Activated T-helper 1 cell treated with anti-CD3 and anti-CD28 coated beads, Interleukin-2, amount 50 U/mL, for 16 hours (primary cell): ENCODE data around the gene RGS6.

Source experiments
- DNase-seq, 2 donors: peaks; one replicate each; pipeline ENCODE4 v3.0.0-alpha.2; 2020; ENCODE audit warnings: low read depth in 1 of 2, low spot score in 1 of 2

Gene RGS6

GRCh38 chr14:71943695-71944018 is 11.4 kb downstream of the RGS6 start:
- no peak for DNase-seq

GRCh38 chr14:71947947-71948500 is 15.8 kb downstream of the RGS6 start:
- DNase-seq, result no peak

- DNase-seq, result no peak
These were observed 20.4 kb downstream of the RGS6 start for GRCh38 chr14:71952381-71953363.

DNA sequence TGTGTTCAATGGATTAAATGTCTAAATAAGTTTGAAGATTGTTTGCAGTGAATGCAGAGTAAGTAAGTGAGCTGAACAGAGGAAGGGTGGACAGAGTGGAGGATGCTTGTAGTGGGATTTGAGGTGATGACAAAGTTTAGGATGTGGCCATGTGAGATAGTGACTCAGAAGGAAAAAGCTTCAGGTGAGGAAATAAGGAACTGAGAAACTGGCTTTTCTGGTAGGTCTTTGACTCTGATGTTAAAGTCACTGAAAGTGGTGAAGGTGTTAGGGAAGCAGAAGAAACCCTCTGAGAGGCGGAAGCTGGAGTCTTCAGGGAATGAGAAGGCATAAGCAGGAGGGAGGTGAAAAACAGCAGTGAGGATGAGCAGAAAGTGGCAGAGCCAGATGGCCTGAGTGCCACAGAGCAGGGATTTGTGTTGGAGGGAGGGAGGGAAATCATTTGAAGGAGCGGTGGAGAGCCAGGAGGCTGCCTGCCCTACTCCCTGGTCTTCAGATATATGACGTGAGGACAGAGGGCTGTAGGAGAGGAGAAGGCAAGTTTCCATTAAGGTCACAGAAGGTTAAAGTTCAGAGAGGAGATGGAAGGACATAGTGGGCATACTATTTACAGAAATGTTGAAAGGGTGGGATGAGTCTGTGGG is 24.8 kb downstream of the RGS6 start:
- DNase-seq, result no peak

GRCh38 chr14:71959055-71959454 is 26.8 kb downstream of the RGS6 start:
- DNase-seq, result no peak

DNA sequence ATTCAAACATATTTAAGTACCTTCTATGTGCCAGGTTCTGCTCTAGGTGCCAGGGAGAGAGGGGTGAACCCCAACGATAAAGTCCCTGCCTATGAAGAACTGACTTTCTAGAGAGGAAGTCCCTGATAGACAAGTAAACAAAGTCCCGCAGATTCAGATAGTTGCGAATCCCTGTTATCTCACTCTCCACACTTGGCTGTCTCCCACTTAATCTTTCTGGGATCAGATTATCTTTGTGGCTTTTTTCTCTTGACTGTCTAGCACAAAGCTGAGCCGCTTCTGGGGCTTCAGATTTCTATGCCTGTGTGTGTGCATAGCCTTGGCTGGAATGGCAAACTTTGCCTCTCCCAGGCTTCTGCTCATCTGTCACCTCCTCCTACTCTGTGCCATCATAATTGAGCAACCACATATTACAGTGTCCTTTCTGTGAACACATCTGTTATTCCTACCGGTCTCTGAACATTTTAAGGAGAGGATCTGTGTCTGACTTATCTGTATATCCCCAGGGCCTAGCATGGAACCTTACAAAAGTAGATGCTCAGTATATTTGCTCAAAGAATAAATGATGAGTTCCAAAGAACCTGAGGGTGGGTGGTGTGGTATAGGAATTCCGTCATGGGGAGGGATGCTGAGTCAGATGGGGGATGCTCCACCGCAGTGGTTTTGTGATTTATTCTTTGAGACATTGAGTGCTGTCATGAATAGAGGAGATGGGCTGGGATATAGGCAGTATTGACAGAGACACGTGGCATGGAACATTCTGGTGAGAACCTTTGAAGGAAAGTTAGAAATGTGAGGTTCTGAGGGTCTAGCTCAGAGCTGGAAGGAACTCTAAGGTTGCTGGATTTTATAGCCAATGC is 28.5 kb downstream of the RGS6 start:
- DNase-seq, result no peak

DNA sequence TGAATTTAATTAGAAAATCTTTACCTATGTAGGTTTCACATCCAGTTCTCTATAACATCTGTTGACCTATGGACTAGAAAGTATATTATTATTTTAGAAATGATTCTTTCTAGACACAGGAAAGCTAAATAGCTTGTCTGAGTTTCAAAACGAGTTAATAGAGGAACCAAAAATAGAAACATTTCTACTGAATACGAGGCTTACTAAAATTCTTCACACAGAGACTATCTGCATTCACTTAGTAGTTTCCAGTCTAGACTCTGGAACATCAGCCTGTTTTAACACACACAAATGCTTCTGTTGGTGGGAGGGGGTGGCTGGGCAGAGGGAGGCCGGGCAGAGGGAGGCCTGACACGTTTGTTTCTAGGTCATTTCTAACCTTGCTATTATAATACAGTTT is 29.7 kb downstream of the RGS6 start:
- DNase-seq, result no peak

DNA sequence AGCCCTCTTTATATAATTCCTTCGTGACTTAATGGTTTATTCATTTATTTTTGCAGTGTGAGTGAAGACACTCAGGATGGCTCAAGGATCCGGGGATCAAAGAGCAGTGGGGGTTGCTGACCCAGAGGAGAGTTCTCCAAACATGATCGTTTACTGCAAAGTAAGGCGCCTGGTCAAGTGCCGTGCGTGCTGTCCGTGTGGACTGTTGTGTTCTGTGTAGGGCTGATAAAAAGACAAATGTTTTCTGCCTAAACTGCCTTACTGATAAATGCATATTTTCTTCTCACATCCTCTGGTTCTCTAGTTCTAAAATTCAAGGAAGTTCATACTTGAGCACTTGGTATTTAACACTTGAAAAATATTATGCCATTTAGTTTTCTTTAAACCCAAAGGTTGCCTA is 32.5 kb downstream of the RGS6 start:
- DNase-seq, result no peak

DNA sequence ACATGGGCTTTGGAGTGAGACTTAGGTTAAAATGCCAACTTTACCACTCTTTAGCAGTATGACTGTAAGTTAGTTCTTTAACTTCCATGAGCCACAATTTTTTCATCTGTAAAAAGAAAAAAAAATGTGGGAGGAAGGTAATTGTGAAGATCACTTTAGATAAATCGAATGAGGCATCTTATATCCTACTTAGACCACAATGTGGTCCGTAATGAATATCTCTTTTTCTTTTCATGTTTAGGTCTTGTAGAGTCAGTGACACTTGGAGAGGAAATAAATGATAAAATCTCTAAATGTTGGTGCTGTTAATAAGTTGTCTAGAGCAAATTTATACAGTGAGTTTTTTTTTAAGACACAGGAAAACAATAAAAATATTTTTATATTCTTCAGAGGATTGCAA is 34.3 kb downstream of the RGS6 start:
- DNase-seq, result no peak

GRCh38 chr14:71967704-71968103 is 35.5 kb downstream of the RGS6 start:
- DNase-seq, result no peak

GRCh38 chr14:71970272-71970671 is 38.0 kb downstream of the RGS6 start:
- DNase-seq, result no peak

DNA sequence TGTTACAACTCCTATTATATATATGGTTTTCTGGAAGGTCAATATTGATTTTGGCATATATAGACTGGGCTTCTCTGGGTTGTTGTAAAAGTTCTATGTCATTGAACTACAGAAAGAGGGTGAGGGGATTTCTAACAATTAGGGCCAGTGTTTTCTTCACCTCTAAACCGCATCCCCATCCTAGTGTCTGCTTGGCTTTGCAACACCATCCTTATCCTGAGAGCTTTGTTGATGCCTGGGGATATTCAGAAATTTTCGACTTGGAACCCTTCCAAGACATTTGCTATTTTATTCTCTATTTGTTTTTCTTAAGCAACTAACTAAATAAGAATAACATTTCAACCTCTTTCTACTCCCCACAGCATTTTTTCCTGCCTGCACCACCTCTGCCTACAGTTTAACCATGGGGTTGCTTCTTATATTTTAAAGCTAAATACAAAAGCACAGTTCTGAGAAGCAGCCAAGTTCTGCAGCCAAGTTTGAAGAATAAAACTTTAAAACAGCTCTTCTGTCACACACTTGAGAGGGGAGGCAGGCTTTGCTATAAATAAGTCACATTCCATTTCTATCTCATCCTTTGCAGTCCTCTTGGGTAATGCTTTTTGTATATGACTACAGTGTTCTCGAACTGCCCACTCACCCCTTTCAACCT is 53.4 kb downstream of the RGS6 start:
- no peak for DNase-seq

DNA sequence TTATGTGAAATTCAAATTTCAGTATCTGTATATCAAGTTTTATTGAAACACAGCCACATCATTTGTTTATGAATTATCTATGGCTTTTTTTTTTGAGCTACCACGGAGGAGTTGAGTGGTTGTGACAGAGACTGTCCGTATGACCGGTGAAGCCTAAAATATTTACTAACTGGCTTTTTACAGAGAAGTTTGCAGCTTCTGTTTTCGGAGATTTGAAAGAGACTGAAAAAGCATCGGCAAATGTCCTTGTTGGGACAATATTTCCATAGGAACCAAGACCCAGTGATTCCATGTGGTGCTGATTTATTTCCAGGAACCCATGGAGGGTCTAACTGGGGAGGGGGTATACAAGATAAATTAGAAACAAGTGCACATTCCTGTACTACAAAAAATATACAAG is 56.2 kb downstream of the RGS6 start:
- DNase-seq, result no peak

GRCh38 chr14:71988939-71989338 is 56.7 kb downstream of the RGS6 start:
- DNase-seq, result no peak

- DNase-seq, result no peak
These were observed 62.2 kb downstream of the RGS6 start for GRCh38 chr14:71994416-71994815.

DNA sequence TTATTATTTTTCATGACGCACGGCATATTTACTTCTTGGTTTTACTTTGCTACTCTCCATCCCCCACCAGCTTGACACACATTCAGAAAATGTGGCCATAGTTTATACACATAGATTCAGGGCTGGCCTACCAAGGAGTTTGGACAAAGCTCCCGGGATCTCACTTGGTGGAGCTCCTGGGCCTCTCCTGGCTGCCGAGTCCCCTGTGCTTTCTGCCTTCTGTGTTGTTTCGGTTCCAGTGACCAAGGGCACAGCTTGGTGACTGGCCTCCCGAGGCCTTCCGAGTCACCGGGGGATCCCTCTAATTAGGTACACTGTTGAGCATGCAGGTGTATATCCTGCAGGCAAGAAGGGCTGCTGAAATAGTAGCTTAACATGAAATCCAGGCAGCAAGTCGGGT is 63.5 kb downstream of the RGS6 start:
- no peak for DNase-seq

GRCh38 chr14:71996610-71997009 is 64.4 kb downstream of the RGS6 start:
- no peak for DNase-seq

DNA sequence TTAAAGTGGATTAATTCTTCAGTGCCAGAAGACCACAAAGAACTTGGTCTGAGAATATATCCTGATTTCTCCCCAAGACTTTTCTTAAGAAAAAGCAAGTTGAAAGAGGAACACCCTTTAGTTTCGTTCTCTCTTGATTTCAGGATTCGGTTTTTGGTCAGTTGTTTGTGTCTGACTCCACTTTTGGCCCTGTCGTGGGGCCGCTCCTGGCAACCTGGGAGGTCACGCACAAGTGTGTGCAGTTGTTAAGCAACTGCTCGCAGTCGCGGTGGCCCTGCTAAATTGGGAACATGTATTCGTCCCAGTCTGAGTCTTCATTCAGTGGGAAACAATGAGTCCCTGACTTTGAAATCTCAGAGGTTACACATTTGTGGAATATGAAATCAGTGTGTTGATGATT is 68.7 kb downstream of the RGS6 start:
- no peak for DNase-seq

DNA sequence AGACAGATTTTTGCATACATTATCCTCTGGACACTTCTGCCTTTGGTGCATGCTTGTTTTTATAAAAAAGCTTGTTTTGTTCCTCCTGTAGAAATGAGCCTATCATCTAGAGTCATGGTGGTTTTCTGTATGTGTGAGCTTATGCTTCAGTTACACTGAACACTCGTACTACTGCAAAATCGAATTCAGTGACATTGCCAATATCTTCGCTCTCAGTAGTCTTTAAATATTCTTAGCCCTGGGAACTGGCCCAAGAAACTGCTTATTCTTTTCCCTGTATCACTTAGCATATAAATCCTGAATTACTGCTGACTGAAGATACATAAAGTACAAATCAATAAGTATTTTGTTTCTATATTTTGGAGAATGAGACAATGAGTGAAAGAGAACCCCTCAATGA is 70.5 kb downstream of the RGS6 start:
- no peak for DNase-seq

GRCh38 chr14:72008666-72009065 is 76.4 kb downstream of the RGS6 start:
- no peak for DNase-seq

DNA sequence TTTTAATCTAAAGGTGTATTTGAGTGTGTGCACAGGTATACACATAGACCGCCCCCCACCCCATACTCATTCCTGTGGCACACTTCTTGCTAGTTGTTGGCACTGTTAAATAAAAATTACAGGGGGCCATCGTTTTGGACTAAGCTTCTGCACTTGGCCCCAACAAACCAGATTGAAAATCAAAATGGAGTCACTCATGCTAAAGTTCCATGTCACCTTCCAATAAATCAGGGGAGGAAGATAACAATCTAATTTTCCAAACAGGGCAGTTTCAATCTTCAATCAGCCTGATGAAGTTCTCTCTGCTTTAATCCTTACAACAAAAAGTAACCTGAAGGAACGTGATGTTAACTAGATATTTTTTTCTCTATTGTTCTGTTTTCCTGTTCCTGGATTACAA is 78.2 kb downstream of the RGS6 start:
- DNase-seq, result no peak
